ENCODE data around the gene PPP1R37.

PPP1R37 gene

GRCh38 chr19:45092747-45093678 is at the start of gene PPP1R37:
PPP1R37 (plus strand) TSS chr19:45093179; CDS start chr19:45093326, 147 bp downstream.
- peak; percentile 99 for DNase-seq (ENCODE audit: low read depth)

- no peak for DNase-seq (ENCODE audit: low read depth)
Measured at GRCh38 chr19:45045671-45046353, 47.2 kb upstream of the PPP1R37 start.

GRCh38 chr19:45046355-45046754 is 46.6 kb upstream of the PPP1R37 start:
- no peak for DNase-seq (ENCODE audit: low read depth)

DNA sequence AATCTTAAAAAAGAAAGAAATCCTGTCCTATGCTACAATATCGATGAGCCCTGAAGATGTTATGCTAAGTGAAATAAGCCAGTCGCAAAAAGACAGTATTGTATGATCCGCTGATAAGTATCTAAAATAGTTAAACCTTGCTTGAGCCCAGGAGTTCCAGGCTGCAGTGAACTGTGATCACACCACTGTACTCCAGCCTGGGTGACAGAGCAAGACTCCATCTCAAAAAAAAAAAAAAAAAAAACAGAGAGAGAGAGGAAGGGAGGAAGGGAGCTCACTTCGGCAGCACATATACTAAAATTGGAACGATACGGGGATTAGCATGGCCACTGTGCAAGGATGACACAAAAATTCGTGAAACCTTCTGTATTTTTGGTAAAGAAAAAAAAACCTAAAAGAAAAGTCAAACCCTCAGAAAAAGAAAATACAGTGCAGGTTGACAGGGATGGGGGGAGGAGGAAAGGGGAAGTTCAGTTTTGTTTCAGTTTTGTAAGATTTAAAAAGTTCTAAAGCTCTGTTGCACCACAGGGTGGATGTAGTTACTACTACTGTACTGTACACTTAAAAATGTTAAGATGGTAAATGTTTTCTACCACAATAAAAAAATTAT is 45.7 kb upstream of the PPP1R37 start:
- DNase-seq (ENCODE audit: low read depth), result no peak

GRCh38 chr19:45049073-45049736 is 43.8 kb upstream of the PPP1R37 start:
- no peak for DNase-seq (ENCODE audit: low read depth)

GRCh38 chr19:45050036-45050435 is 42.9 kb upstream of the PPP1R37 start:
- no peak for DNase-seq (ENCODE audit: low read depth)

- DNase-seq (ENCODE audit: low read depth), result no peak
Measured at GRCh38 chr19:45051929-45052579, 40.9 kb upstream of the PPP1R37 start.

DNA sequence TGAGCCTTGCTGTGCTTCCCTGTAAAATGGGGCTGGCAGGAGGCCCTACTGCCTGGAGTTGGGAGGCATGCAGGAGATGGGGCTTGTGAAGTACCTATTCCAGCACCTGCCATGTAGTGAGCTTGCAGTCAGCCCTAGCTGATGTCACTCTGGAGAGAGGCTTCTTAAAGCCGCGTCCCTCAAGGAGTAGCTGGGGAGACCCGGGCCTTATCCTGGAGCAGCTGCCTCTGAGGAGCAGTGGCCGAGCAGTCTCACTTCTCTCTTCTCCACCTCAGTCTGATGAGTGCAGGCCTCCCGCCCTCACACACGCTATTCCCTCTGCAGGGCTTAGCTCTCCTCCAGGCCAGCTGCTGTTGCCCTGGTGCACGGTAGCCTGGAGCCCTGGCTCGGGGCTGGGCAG is 36.1 kb upstream of the PPP1R37 start:
- DNase-seq (ENCODE audit: low read depth), result no peak

DNA sequence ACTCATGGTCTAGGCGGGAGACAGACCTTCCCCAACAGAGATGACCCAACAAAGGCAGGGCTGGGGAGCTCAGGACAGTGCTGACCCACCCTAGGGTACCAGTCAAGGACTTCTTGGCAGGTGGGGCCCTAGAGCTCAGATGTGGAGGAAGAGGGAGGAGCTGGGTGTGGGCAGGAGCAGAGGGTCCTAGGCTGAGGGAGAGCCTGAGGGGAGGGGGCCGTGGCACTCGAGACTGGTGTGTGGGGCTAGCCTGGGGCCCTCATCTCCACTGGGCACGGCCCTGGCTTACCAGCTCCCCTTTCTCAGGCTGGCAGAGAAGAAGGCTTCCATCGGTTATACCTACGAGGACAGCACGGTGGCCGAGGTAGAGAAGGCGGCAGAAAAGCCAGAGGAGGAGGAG is 35.5 kb upstream of the PPP1R37 start:
- no peak for DNase-seq (ENCODE audit: low read depth)

DNA sequence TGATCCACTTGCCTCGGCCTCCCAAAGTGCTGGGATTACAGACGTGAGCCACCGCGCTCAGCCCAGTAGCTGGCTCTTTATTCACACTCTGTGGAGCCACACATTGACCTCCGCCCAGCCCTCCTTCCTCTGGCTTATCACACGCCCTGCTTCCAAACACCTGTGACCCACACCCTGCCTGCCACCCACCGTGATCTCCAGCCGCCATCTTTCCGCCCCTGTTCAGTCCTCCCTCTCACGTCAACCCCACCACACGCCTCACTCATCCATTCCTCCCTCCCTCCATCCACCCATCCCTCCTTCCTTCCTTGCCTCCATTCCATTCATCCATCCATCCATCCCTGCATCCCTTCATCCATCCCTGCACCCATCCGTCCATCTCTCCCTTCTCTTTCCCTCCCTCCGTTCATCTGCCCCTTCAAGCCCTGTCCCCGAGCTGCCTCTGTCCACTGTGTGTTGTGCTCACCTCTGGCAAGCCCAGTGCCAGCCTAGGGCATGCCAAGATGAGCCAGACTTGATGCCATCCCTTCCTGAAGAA is 34.3 kb upstream of the PPP1R37 start:
- no peak for DNase-seq (ENCODE audit: low read depth)

- peak; percentile 84 for DNase-seq (ENCODE audit: low read depth)
Measured at GRCh38 chr19:45059258-45059965, 33.6 kb upstream of the PPP1R37 start.

DNA sequence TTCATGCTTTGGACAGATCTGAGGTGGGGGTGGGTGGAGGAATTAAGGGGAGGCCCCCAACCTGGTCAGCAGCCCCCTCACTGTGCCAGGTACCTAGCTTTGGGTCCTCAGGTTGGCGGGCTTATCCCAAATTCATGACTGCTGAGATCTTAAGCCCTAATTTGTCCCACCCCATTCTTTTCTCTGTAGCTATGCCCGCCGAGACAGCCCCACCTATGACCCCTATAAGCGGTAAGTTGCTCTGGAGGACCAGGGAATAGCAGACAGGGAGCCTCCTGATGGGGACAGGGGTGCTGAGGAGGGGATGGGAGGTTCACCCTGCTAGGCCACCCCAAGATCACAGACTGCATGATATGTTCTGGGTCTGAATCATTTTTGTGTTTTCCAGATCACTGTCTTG is 31.0 kb upstream of the PPP1R37 start:
- DNase-seq (ENCODE audit: low read depth), result no peak

- no peak for DNase-seq (ENCODE audit: low read depth)
Measured at GRCh38 chr19:45063851-45064801, 28.9 kb upstream of the PPP1R37 start.

- no peak for DNase-seq (ENCODE audit: low read depth)
Measured at GRCh38 chr19:45066921-45067661, 25.9 kb upstream of the PPP1R37 start.

GRCh38 chr19:45068041-45068440 is 24.9 kb upstream of the PPP1R37 start:
- DNase-seq (ENCODE audit: low read depth), result no peak

- DNase-seq (ENCODE audit: low read depth), result peak; percentile 28
Measured at GRCh38 chr19:45069056-45069455, 23.9 kb upstream of the PPP1R37 start.

DNA sequence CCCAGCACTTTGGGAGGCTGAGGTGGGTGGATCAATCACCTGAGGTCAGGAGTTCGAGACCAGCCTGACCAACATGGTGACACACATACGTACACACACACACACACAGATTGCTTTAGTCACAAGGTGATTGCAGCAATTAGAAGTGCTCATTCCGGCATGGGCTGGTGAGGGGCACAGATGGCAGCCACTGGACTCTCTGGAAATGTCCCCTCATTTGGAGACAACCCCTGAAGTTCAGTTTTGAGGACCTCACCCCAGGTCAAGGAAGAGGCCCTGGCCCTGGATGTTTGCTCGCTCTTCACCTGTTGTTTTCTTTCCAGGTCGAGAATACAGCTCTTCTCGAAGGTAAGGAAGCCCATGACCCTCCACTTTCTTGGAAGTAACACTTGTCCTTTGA is 22.8 kb upstream of the PPP1R37 start:
- no peak for DNase-seq (ENCODE audit: low read depth)

- DNase-seq (ENCODE audit: low read depth), result no peak
Measured at GRCh38 chr19:45070861-45071544, 22.0 kb upstream of the PPP1R37 start.
